Adipocyte (in vitro differentiated cells): ENCODE data around the gene IL13.
A peak's percentile ranks its signal among the peaks of the same experiment; 100 is the strongest.

ENCODE experiments used
- DNase-seq: peaks from one replicate; pipeline ENCODE4 v3.0.0-alpha.2; 2015; ENCODE audit warnings: low read depth
- H3K27me3 ChIP-seq: replicated peaks from 2 replicates; pipeline ENCODE4 v1.7.0; 2013; ENCODE audit warnings: mild to moderate bottlenecking, low read length, moderate library complexity; ENCODE audit not compliant: control insufficient read depth, insufficient read depth
- H3K36me3 ChIP-seq: 2 replicates; pipeline ENCODE4 v1.7.0; 2013; ENCODE audit warnings: low read length, mild to moderate bottlenecking, moderate library complexity; ENCODE audit not compliant: control insufficient read depth, insufficient read depth, severe bottlenecking
- H3K4me1 ChIP-seq: 2 replicates; pipeline ENCODE4 v1.7.0; 2013; ENCODE audit warnings: mild to moderate bottlenecking, low read length, moderate library complexity; ENCODE audit not compliant: control insufficient read depth, insufficient read depth
- H3K4me3 ChIP-seq: 2 replicates; pipeline ENCODE4 v1.7.0; 2013; ENCODE audit warnings: mild to moderate bottlenecking, low read length, moderate library complexity
- H3K9ac ChIP-seq: 2 replicates; pipeline ENCODE4 v1.7.0; 2013; ENCODE audit warnings: mild to moderate bottlenecking, low read length, moderate library complexity
- H3K9me3 ChIP-seq: 2 replicates; pipeline ENCODE4 v1.7.0; 2013; ENCODE audit warnings: mild to moderate bottlenecking, low read length, moderate library complexity; ENCODE audit not compliant: control insufficient read depth

IL13 gene

DNA sequence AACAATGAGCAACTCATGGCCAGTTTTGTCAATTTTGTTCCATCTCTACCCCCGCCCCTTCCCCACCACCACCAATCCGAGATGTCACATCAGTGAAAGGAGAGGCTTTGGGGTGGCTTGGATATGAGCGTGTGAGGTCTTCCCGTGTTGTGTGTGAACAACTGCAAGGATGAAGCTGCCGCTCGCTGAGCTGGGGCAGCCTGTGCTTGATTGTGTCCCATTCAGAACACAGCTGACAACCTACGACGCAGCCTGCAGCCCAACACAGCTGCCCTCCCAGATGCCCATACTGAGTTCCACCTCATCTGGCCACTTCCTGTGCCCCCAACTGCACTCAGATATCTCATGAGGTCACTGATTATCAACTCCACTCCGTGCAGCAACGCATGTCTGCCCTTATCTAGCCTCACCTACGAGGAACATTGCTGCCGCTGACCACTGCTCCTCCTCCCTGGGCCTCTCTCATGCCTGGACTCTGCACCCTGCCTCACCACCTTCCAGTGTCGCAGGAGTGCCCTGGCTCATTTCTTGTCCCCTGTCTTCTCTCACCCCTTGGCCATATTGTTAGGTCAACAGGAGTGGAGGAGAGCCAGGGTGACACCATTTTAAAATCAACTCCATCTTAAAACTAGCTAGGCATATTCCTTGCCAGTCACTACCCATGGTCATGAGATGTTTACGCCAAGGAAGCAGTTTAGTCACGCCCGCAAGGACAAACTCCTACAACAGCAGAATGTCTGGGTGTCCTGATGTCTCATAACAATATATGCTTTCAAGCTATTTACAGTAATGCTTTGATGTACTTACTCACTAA lies 8.5 kb downstream of the IL13 start:
- Histone ChIP-seq H3K4me1 (peaks cover 21% of the 10 kb centered on the region), H3K4me3 (no peak overlapping the region), H3K9ac (no peak overlapping the region), H3K9me3 (no peaks in the 10 kb centered on the region), H3K36me3 (no peaks in the 10 kb centered on the region), H3K27me3 (peaks cover 9% of the 10 kb centered on the region)
- DNase-seq: no peak

DNA sequence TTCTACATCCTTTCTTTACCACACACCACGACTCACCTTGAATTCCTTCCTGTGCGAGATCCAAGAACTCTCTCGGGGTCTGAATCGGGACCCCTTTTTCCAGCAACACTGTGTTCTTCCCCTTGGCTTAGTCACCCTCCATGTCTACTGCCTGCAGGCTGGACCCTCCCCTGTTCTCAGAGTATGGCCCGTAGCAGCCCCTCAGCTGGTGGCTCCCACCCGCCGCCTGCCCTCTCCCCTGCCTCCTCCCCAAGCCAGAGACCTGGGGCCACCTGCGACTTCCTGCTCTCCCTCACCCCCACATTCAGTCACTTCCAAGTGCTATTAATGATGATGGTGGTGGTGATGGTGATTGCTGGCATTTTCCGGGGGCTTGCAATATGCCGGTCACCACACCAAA lies 9.3 kb downstream of the IL13 start:
- Histone ChIP-seq H3K4me1 (peaks cover 21% of the 10 kb centered on the region), H3K9ac (no peak overlapping the region), H3K4me3 (no peak overlapping the region), H3K36me3 (no peaks in the 10 kb centered on the region), H3K9me3 (no peaks in the 10 kb centered on the region), H3K27me3 (peaks cover 9% of the 10 kb centered on the region)
- DNase-seq: no peak

DNA sequence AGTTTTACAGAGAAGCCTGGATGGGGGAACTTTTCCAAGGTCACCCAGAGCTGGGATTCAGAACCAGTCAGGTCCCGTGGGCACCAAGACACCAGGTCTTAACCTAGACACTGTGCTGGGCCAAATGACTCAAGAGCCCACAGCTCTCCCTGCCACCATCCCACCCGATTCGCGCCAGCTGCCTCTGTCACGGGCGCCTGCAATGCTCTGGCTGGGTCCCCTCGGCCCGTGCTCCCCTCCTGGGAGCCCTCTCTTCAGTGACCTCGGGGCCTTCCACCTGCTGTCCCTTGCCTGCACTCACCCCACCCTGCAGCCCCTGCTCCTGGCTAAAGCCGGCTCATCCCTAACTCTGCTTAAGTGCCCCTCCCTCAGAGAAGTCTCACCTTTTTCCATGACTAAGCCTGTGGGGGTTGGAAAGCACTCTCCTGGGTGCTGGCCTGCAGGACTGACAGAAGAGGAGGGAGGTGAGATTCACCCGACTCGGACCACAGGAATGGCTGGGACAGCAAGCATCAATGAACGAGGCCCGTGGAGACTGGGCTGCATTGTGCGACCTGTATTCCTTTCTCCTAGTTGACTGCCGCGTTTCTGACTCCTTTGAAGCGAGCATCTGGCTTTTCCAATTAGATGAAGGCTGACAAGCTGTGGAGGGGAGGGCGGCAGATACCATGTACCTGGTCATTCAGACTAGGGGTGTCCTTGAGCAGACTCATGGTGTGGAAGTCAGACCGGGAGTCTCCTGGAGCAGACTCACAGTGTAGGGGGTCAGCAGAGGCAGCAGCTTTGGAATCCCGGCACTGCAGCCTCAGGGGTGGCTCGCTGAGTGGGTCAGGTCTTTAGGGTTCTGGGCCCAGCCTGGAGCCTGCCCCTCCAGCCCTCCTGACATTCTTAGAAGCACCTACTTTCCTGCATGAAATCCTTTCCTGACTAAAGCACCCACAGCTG lies 10.1 kb downstream of the IL13 start:
- H3K4me3 ChIP-seq: no peak overlapping the region
- H3K27me3 ChIP-seq: peaks cover 9% of the 10 kb centered on the region
- DNase-seq: no peak
- no peak overlapping the region for H3K9ac ChIP-seq
- no peaks in the 10 kb centered on the region for H3K36me3 ChIP-seq
- peaks cover 14% of the 10 kb centered on the region for H3K4me1 ChIP-seq
- H3K9me3 ChIP-seq: no peaks in the 10 kb centered on the region

DNA sequence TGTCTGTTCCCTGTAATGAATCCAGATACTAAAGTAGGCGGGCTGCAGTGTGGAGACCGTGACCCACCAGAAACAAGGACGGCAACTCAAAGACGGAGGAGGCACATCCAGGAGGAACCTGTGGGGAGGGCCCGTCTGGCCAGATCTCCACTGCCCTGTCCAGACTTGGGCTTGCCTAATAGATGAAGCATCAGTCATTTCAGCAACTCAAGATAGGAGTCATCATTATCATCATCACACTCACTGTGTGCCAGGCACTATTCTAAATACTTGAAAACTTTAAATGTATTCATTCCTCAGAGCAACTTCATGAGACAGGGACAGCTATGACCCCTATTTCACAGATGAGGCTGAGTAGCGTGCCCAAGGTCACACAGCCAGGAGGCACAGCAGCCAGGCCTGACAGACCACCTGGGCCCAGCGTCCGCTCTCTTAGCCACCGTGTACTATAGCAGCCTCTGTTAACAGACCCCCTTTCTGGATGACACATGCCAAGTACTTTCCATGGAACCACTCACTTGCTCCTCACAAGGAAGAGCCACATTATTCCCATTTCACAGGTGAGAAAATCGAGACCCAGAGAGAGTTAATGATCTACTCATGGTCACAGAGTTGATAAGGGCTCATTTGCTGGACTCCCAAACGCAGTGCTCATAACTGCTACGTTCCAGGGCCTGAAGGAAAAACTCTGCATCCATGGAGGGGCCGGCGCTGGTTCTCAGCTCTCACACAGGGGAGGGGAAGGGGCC lies 10.9 kb downstream of the IL13 start:
- Histone ChIP-seq H3K36me3 (no peaks in the 10 kb centered on the region), H3K27me3 (peaks cover 9% of the 10 kb centered on the region), H3K9ac (no peak overlapping the region), H3K9me3 (no peaks in the 10 kb centered on the region), H3K4me1 (peaks cover 6% of the 10 kb centered on the region), H3K4me3 (no peak overlapping the region)
- no peak for DNase-seq

DNA sequence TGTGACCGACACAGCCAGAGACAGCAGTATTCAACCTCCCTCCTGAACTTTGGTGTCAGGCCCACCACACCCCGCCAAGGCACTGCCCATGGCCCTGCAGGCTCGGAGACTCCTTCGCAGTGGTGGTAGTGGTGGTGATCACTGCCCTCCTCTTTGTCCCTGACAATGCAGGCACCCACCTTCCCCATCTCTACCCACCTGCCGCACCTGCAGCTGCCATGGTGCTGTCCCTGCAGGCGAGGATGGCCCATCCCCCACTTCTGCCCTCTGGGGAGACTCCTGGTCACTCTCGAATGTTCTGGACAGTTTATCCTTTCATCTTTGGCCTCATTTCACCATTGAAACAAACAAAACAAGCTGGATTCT lies 11.5 kb downstream of the IL13 start:
- H3K36me3 ChIP-seq: no peaks in the 10 kb centered on the region

DNA sequence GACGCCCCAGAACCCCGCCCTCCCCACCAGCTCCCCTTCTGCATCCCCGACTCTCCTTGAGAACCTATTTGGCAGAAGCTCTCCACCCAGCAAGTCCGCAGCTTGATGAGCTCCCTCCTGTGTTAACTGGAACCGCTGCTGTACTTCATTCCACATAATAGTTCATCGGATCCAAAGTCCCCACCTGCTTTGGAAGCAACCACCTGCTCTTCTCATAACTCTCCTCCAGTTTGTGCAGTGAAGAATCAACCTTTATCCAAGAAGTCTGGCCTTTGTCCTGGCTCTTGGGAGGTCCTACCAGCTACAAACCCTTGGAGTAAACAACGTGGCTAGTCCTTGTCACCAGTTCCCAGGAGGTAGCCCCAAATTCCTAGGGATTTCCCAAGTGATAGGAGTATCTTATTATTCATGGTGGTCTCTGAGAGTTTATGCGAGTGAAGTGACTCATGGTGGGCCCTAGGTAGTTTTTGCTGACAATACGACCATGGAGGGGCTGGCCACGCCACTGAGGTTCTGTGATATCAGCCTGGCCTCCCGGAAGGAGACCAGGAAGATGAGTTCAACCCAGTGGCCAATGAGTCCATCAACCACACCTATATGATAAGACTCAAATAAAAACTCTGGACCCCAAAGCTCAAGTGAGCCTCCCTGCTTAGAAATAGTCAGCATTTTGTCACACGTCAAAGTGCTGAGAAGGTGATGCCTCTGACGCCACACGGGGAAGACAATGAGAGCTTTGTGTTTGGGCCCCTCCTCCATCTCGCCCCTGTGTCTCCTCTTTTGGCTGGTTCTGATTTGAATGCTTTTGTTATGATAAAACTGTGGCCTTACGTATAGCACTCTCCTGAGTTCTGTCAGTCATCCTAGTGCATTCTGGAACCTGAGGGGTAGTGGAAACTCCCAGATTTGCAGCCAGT lies 12.3 kb downstream of the IL13 start:
- DNase-seq: no peak
- H3K9ac ChIP-seq: no peak overlapping the region
- no peaks in the 10 kb centered on the region for H3K9me3 ChIP-seq
- H3K4me3 ChIP-seq: no peak overlapping the region
- no peaks in the 10 kb centered on the region for H3K36me3 ChIP-seq
- H3K27me3 ChIP-seq: peaks cover 9% of the 10 kb centered on the region
- peaks cover 18% of the 10 kb centered on the region for H3K4me1 ChIP-seq

More for the DNA sequence above, 11.5 kb downstream of the IL13 start:
- Histone ChIP-seq H3K4me3 (no peak overlapping the region), H3K4me1 (peaks cover 10% of the 10 kb centered on the region), H3K27me3 (peaks cover 9% of the 10 kb centered on the region), H3K9me3 (no peaks in the 10 kb centered on the region), H3K9ac (no peak overlapping the region)
- no peak for DNase-seq

DNA sequence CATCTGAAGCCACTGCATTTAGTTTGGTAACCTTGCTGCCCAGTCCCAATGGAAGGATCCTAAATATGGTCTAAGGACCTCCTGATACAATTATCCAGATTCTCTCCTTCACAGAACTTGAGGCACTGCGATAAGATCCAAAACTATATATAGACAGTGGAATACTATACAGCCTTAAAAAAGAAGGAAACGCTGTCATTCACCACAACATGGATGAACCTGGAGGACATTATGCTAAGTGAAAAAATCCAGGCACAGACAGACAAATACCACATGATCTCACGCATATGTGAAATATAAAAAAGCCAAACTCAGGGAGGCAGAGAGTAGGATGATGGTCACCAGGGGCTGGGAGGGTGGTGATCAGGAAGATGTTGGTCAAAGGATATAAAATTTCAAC lies 13.0 kb downstream of the IL13 start:
- no peaks in the 10 kb centered on the region for H3K9me3 ChIP-seq
- no peak for DNase-seq
- H3K9ac ChIP-seq: no peak overlapping the region
- no peak overlapping the region for H3K4me3 ChIP-seq
- peaks cover 21% of the 10 kb centered on the region for H3K4me1 ChIP-seq
- peaks cover 9% of the 10 kb centered on the region for H3K27me3 ChIP-seq
- no peaks in the 10 kb centered on the region for H3K36me3 ChIP-seq

DNA sequence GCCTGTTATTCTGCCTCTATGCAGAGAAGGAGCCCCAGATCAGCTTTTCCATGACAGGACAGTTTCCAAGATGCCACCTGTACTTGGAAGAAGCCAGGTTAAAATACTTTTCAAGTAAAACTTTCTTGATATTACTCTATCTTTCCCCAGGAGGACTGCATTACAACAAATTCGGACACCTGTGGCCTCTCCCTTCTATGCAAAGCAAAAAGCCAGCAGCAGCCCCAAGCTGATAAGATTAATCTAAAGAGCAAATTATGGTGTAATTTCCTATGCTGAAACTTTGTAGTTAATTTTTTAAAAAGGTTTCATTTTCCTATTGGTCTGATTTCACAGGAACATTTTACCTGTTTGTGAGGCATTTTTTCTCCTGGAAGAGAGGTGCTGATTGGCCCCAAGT lies 15.5 kb downstream of the IL13 start:
- H3K9ac ChIP-seq: no peak overlapping the region
- no peak for DNase-seq
- H3K4me1 ChIP-seq: peaks cover 33% of the 10 kb centered on the region
- H3K36me3 ChIP-seq: no peaks in the 10 kb centered on the region
- no peaks in the 10 kb centered on the region for H3K9me3 ChIP-seq
- no peak overlapping the region for H3K4me3 ChIP-seq
- H3K27me3 ChIP-seq: no peaks in the 10 kb centered on the region

DNA sequence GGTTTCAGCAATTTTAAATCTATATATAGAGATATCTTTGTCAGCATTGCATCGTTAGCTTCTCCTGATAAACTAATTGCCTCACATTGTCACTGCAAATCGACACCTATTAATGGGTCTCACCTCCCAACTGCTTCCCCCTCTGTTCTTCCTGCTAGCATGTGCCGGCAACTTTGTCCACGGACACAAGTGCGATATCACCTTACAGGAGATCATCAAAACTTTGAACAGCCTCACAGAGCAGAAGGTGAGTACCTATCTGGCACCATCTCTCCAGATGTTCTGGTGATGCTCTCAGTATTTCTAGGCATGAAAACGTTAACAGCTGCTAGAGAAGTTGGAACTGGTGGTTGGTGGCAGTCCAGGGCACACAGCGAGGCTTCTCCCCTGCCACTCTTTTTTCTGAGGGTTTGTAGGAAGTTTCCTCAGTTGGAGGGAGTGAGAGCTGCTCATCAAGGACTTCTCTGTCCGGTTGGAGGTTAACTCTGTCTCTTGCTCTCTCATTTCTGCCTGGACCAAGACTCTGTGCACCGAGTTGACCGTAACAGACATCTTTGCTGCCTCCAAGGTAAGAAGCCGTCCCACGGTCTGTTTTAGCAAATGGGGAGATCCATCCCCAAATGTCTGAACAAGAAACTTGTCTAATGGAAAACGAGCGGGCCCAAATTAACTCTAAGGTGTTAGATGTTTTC lies 16.1 kb downstream of the IL13 start, which contains the start of gene IL4:
TSS of gene IL4 (plus strand) at position 51 of the 692 bp plus-strand sequence. CDS start at position 113, 62 bp downstream.
- DNase-seq: no peak
- H3K27me3 ChIP-seq: peaks cover 3% of the 10 kb centered on the region
- H3K4me3 ChIP-seq: peak within 1 kb of the TSS; percentile 72

More for the DNA sequence above, 16.1 kb downstream of the IL13 start, which contains the start of gene IL4:
- Histone ChIP-seq H3K4me1 (peaks cover 29% of the 10 kb centered on the region), H3K36me3 (no peaks in the 10 kb centered on the region), H3K9me3 (no peaks in the 10 kb centered on the region), H3K9ac (peak within 1 kb of the TSS; percentile 57)
